Neural cell (in vitro differentiated cells): Measurements from ENCODE around the gene TRPM3. TPM values are rescaled to one million over a fixed set of nuclear protein-coding genes. Genes with fewer than 3 reads are reported as not detected.

Source experiments
- H2AFZ ChIP-seq: fragments of 200-600, 300-800 bp; sonication (generic), shearing (Covaris generic); 2 replicates; pipeline ENCODE4 v1.6.0; 2014; ENCODE audit warnings: low read depth, mild to moderate bottlenecking, antibody characterized with exemption, low read length, moderate library complexity
- H3F3A ChIP-seq: fragments of 200-600 bp; shearing (Covaris generic); 2 replicates; pipeline ENCODE4 v1.6.1; 2016; ENCODE audit warnings: mild to moderate bottlenecking, moderate library complexity, mixed read lengths, antibody characterized with exemption, low read length; ENCODE audit not compliant: insufficient read depth, poor library complexity, severe bottlenecking
- H3K27ac ChIP-seq: fragments of 200-600, 300-800 bp; sonication (generic), shearing (Covaris generic); 2 replicates; pipeline ENCODE4 v1.5.1; 2014; ENCODE audit warnings: mild to moderate bottlenecking, low read length, moderate library complexity
- H3K27me3 ChIP-seq: fragments of 300-800, 200-600 bp; sonication (generic), shearing (Covaris generic); 2 replicates; pipeline ENCODE4 v1.6.0; 2014; ENCODE audit warnings: mild to moderate bottlenecking, low read depth, low read length, moderate library complexity; ENCODE audit not compliant: insufficient read depth
- H3K36me3 ChIP-seq: fragments of 300-800, 200-600 bp; sonication (generic), shearing (Covaris generic); 2 replicates; pipeline ENCODE4 v1.5.1; 2014; ENCODE audit warnings: mild to moderate bottlenecking, antibody characterized with exemption, low read length, moderate library complexity; ENCODE audit not compliant: insufficient read depth
- H3K4me2 ChIP-seq: fragments of 300-800, 200-600 bp; sonication (generic), shearing (Covaris generic); 2 replicates; pipeline ENCODE4 v1.6.0; 2014; ENCODE audit warnings: mild to moderate bottlenecking, low read length
- H3K4me3 ChIP-seq: fragments of 300-800, 200-600 bp; sonication (generic), shearing (Covaris generic); 2 replicates; pipeline ENCODE4 v1.5.1; 2014; ENCODE audit warnings: mild to moderate bottlenecking, low read length, moderate library complexity
- H3K79me2 ChIP-seq: fragments of 200-600 bp; shearing (Covaris generic); replicated peaks from 2 replicates; pipeline ENCODE4 v1.6.0; 2014; ENCODE audit warnings: mild to moderate bottlenecking, low read length, moderate library complexity; ENCODE audit not compliant: insufficient read depth
- H3K9ac ChIP-seq: fragments of 300-800, 200-600 bp; sonication (generic), shearing (Covaris generic); 2 replicates; pipeline ENCODE4 v1.6.1; 2016; ENCODE audit warnings: mild to moderate bottlenecking, low read length, mixed read lengths
- H3K9me2 ChIP-seq: fragments of 200-600 bp; shearing (Covaris generic); 2 replicates; pipeline ENCODE4 v1.6.1; 2016; ENCODE audit warnings: mild to moderate bottlenecking, low read length, mixed read lengths; ENCODE audit not compliant: insufficient read depth
- H3K9me3 ChIP-seq: fragments of 200-600, 300-800 bp; sonication (generic), shearing (Covaris generic); 2 replicates; pipeline ENCODE4 v1.6.1; 2016; ENCODE audit warnings: mild to moderate bottlenecking, mixed run types, low read length, moderate library complexity, mixed read lengths
- H4K20me1 ChIP-seq: fragments of 200-600 bp; shearing (Covaris generic); 2 replicates; pipeline ENCODE4 v1.6.1; 2016; ENCODE audit warnings: mild to moderate bottlenecking, mixed run types; ENCODE audit not compliant: insufficient read depth
- CTCF ChIP-seq: fragments of 450-650 bp; IDR thresholded peaks from 2 replicates; pipeline ENCODE4 v1.5.1; 2014; ENCODE audit warnings: antibody characterized with exemption, mild to moderate bottlenecking, moderate library complexity; ENCODE audit not compliant: poor library complexity, severe bottlenecking
- EP300 ChIP-seq: fragments of 450-650 bp; conservative IDR thresholded peaks from 2 replicates; pipeline ENCODE4 v1.6.1; 2014; ENCODE audit warnings: antibody characterized with exemption, mild to moderate bottlenecking, moderate library complexity; ENCODE audit not compliant: poor library complexity, severe bottlenecking
- EZH2 ChIP-seq: fragments of 200-600, 300-800 bp; shearing (Covaris generic), sonication (generic); IDR thresholded peaks from 2 replicates; pipeline ENCODE4 v1.6.1; 2014; ENCODE audit warnings: antibody characterized with exemption, low read length, borderline replicate concordance, mild to moderate bottlenecking; ENCODE audit not compliant: insufficient read depth, poor library complexity, severe bottlenecking
- MXI1 ChIP-seq: fragments of 450-650 bp; conservative IDR thresholded peaks from 2 replicates; pipeline ENCODE4 v1.6.1; 2014; ENCODE audit warnings: antibody characterized with exemption, mild to moderate bottlenecking; ENCODE audit not compliant: poor library complexity, severe bottlenecking
- POLR2AphosphoS5 ChIP-seq: IDR thresholded peaks from 2 replicates; pipeline ENCODE4 v1.6.1; 2012
- RAD21 ChIP-seq: fragments of 450-650 bp; conservative IDR thresholded peaks from 2 replicates; pipeline ENCODE4 v1.6.1; 2014; ENCODE audit warnings: antibody characterized with exemption, mild to moderate bottlenecking, moderate library complexity
- REST ChIP-seq: IDR thresholded peaks from 2 replicates; pipeline ENCODE4 v1.6.1; 2012; ENCODE audit warnings: borderline replicate concordance
- SMC3 ChIP-seq: fragments of 450-650 bp; conservative IDR thresholded peaks from 2 replicates; pipeline ENCODE4 v1.6.1; 2014; ENCODE audit warnings: antibody characterized with exemption, mild to moderate bottlenecking, moderate library complexity; ENCODE audit not compliant: poor library complexity
- TAF1 ChIP-seq: IDR thresholded peaks from 2 replicates; pipeline ENCODE4 v1.6.1; 2012; ENCODE audit warnings: low read depth
- polyA plus RNA-seq: library from polyadenylated mRNA; depleted of rRNA; stranded (reverse); fragments of >200 nt; gene quantifications from 2 replicates; pipeline ENCODE4 v1.2.3, GENCODE V29; 2014

TRPM3 gene
- polyA plus RNA-seq, 1 donor from 2014 or later = 1.3 TPM

- Histone ChIP-seq H2AFZ (no peak overlapping the region), H3K9me2 (no peaks in the 10 kb centered on the region), H3K27me3 (no peaks in the 10 kb centered on the region), H3K36me3 (no peaks in the 10 kb centered on the region), H3K4me2 (no peak overlapping the region), H3K79me2 (no peaks in the 10 kb centered on the region), H3K9me3 (no peaks in the 10 kb centered on the region), H3K4me3 (no peak overlapping the region), H4K20me1 (no peaks in the 10 kb centered on the region), H3F3A (no peaks in the 10 kb centered on the region), H3K9ac (no peak overlapping the region), H3K27ac (no peak overlapping the region)
- TF ChIP-seq SMC3 (no peak), MXI1 (no peak), REST (no peak), EP300 (no peak), EZH2 (no peak), RAD21 (no peak), POLR2AphosphoS5 (no peak), TAF1 (no peak), CTCF (no peak)
These were observed 590.7 kb downstream of the TRPM3 start for GRCh38 chr9:70530716-70531115.

- Histone ChIP-seq H3K9ac (no peak overlapping the region), H3K4me2 (no peak overlapping the region), H2AFZ (no peak overlapping the region), H3K36me3 (no peaks in the 10 kb centered on the region), H3K27ac (no peak overlapping the region), H3K27me3 (no peaks in the 10 kb centered on the region), H3K79me2 (no peaks in the 10 kb centered on the region), H3K9me2 (no peaks in the 10 kb centered on the region), H3K4me3 (no peak overlapping the region), H3F3A (no peaks in the 10 kb centered on the region), H3K9me3 (no peaks in the 10 kb centered on the region), H4K20me1 (no peaks in the 10 kb centered on the region)
- TF ChIP-seq CTCF (no peak), RAD21 (no peak), MXI1 (no peak), REST (no peak), EP300 (no peak), TAF1 (no peak), SMC3 (no peak), POLR2AphosphoS5 (no peak), EZH2 (no peak)
These were observed 591.6 kb downstream of the TRPM3 start for GRCh38 chr9:70529833-70530232.
